K562 (cell line): ENCODE measurements around the gene EFHB. TPM values are rescaled to one million over a fixed set of nuclear protein-coding genes. Genes with fewer than 3 reads are reported as not detected.

ENCODE experiments used
- AFF4 ChIP-seq: sonication (generic); formaldehyde crosslinking; IDR thresholded peaks from 2 replicates; pipeline ENCODE4 v1.8.0; 2023; ENCODE audit warnings: mild to moderate bottlenecking, missing genetic modification reagents
- ELF2 ChIP-seq: fragments of 250-450 bp; sonication (Bioruptor Pico); IDR thresholded peaks from 2 replicates; pipeline ENCODE4 v1.5.0; 2021; ENCODE audit warnings: mild to moderate bottlenecking
- LCOR ChIP-seq: sonication (generic); formaldehyde crosslinking; IDR thresholded peaks from 2 replicates; pipeline ENCODE4 v1.8.0; 2022; ENCODE audit warnings: mild to moderate bottlenecking, missing genetic modification reagents
- MLX ChIP-seq, 2 experiments: fragments of 450-650 bp in 1 of 2; sonication (generic) in 1 of 2; formaldehyde crosslinking; conservative IDR thresholded peaks; 2 replicates each; pipeline versions ENCODE4 v1.4.0 to v1.8.1; 2020 to 2022; ENCODE audit warnings: mild to moderate bottlenecking in 1 of 2, missing genetic modification reagents in 1 of 2
- NR2C1 ChIP-seq, 2 experiments: fragments of 450-650 bp; IDR thresholded peaks; 2 replicates each; pipeline ENCODE4 v1.6.1; 2017; ENCODE audit warnings: mild to moderate bottlenecking in 2 of 2, antibody characterized with exemption in 1 of 2, inconsistent platforms in 1 of 2, missing compliant biosample characterization in 1 of 2, missing genetic modification characterization in 1 of 2
- RBFOX2 ChIP-seq: fragments of 200-400 bp; formaldehyde crosslinking; IDR thresholded peaks from 2 replicates; pipeline ENCODE4 v1.6.1; 2017; ENCODE audit warnings: low read depth, mild to moderate bottlenecking, low read length, moderate library complexity
- SOX6 ChIP-seq: fragments of 450-650 bp; IDR thresholded peaks from 2 replicates; pipeline ENCODE4 v1.6.1; 2014; ENCODE audit warnings: mild to moderate bottlenecking
- TCF7L2 ChIP-seq: fragments of 150-350 bp; IDR thresholded peaks from 2 replicates; pipeline ENCODE4 v1.6.1; 2016; ENCODE audit warnings: low read depth, mild to moderate bottlenecking, low read length, moderate library complexity
- XRCC5 ChIP-seq: fragments of 200-400 bp; formaldehyde crosslinking; IDR thresholded peaks from 2 replicates; pipeline ENCODE4 v1.6.1; 2017; ENCODE audit warnings: low read depth, mild to moderate bottlenecking, low read length
- ZEB2 ChIP-seq: fragments of 450-650 bp; IDR thresholded peaks from 2 replicates; pipeline ENCODE4 v1.6.1; 2016
- ZNF79 ChIP-seq: fragments of 250-450 bp; sonication (Bioruptor Pico); IDR thresholded peaks from 2 replicates; pipeline ENCODE4 v1.4.0; 2020; ENCODE audit warnings: low read depth, mild to moderate bottlenecking, moderate library complexity
- ZSCAN29 ChIP-seq: fragments of 450-650 bp; IDR thresholded peaks from 2 replicates; pipeline ENCODE4 v1.6.1; 2017
- polyA plus RNA-seq, 8 experiments: library from polyadenylated mRNA; depleted of rRNA in 4 of 8; stranded (reverse) in 5 of 8; unstranded in 3 of 8; fragments of >200 nt; fragmentation: Nextera tagmentation in 2 of 8; fragmentation: Illumina TruSeq in 1 of 8; extraction: Ambion mirVana in 2 of 8; extraction: Trizol in 1 of 8; gene quantifications; 2 replicates each; pipeline versions ENCODE4 v1.2.1 to v1.2.3, GENCODE V29; 2011 to 2014; ENCODE audit warnings: inconsistent platforms in 1 of 8, missing spikeins in 1 of 8
- total RNA-seq, 7 experiments: library from RNA; depleted of rRNA in 6 of 7; stranded (reverse); fragments of >200 nt in 6 of 7; fragmentation: Illumina TruSeq in 2 of 7; extraction: Trizol in 2 of 7; gene quantifications; 2 replicates each; pipeline versions ENCODE4 v1.2.1 to v1.2.3, GENCODE V29; 2011 to 2021; ENCODE audit warnings: low replicate concordance in 1 of 7
- TF ChIP-seq, protein P1 (sequence below): sonication (generic); formaldehyde crosslinking; IDR thresholded peaks from 2 replicates; pipeline ENCODE4 v1.8.1; 2022; ENCODE audit warnings: missing genetic modification reagents
- TF ChIP-seq, protein P2 (sequence below): fragments of 450-650 bp; IDR thresholded peaks from 2 replicates; pipeline ENCODE4 v1.6.1; 2017; ENCODE audit warnings: antibody characterized with exemption, mild to moderate bottlenecking
- TF ChIP-seq, protein P3 (sequence below), 3 experiments: fragments of 200-800 bp in 1 of 3; sonication (Bioruptor generic) in 1 of 3; sonication (generic) in 1 of 3; formaldehyde crosslinking in 1 of 3; IDR thresholded peaks; 2 replicates each; pipeline versions ENCODE4 v1.6.1 to v1.8.0; 2016 to 2022; ENCODE audit warnings: mild to moderate bottlenecking in 2 of 3, missing compliant biosample characterization in 2 of 3, missing genetic modification characterization in 2 of 3, missing genetic modification reagents in 1 of 3

Gene EFHB
- total and polyA plus RNA-seq, 9 of the 15 experiments (the other 6 are each of a cell fraction or from before 2014, with no cell fraction given): 1.5 to 4.0 (median 1.8) TPM

DNA sequence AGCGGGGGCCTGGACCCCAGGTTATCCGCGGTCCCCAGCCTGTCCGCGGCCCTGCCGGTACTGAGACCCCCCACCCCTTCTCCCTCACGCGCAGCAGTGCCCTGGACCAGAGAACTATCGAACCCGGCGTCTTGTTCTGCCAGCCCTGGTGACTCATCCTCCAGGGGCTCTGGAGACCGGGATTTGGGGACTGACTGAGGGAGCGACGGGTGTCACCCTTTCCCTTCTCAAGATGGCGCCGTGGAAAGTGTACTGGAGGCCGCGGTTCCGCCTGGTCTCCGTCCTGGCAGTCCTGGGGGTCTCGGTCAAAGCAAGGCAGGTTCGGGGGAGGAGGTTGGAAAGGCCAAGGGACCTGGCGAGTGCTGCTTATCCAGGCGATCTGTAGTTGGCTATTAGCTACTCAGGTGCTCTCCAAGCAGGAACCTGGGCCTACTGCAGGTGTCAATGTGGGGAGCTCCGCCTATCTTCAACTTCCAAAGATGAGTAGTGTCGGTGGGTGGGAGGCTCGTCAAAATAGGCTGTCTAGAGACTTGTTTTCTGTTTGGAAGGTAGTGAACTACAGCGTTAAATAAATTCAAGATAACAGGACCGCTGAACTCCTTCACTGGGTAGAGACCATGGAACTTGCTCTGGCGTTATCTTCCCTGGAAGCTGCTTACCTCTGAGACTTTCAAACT lies 13.7 kb upstream of the EFHB start (continued):
- TF ChIP-seq AFF4 (peak; percentile 96), ELF2 (CRISPR knock-in tag) (0 out of 2 replicates have a peak, but pooled peaks have one; percentile 3), ZSCAN29 (no peak), LCOR (CRISPR knock-in tag) (peak; percentile 62), TCF7L2 (no peak), NR2C1 (IDR thresholded peaks at IDR 0.05) (no peak), NR2C1 (tag; IDR thresholded peaks at IDR 0.05) (peak; percentile 25; the same call in 1 of the 2 replicates), ZNF79 (CRISPR knock-in tag) (no peak), ZEB2 (peak; percentile 67), SOX6 (no peak; the same call in 1 of the 2 replicates), MLX (CRISPR knock-in tag; conservative IDR thresholded peaks at IDR 0.05) (no peak), XRCC5 (no peak; the same call in 1 of the 2 replicates), RBFOX2 (0 out of 2 replicates have a peak, but pooled peaks have one; percentile 86)
- TF ChIP-seq, protein P1, sequence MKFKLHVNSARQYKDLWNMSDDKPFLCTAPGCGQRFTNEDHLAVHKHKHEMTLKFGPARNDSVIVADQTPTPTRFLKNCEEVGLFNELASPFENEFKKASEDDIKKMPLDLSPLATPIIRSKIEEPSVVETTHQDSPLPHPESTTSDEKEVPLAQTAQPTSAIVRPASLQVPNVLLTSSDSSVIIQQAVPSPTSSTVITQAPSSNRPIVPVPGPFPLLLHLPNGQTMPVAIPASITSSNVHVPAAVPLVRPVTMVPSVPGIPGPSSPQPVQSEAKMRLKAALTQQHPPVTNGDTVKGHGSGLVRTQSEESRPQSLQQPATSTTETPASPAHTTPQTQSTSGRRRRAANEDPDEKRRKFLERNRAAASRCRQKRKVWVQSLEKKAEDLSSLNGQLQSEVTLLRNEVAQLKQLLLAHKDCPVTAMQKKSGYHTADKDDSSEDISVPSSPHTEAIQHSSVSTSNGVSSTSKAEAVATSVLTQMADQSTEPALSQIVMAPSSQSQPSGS (CRISPR knock-in tag): no peak
- TF ChIP-seq, protein P2, sequence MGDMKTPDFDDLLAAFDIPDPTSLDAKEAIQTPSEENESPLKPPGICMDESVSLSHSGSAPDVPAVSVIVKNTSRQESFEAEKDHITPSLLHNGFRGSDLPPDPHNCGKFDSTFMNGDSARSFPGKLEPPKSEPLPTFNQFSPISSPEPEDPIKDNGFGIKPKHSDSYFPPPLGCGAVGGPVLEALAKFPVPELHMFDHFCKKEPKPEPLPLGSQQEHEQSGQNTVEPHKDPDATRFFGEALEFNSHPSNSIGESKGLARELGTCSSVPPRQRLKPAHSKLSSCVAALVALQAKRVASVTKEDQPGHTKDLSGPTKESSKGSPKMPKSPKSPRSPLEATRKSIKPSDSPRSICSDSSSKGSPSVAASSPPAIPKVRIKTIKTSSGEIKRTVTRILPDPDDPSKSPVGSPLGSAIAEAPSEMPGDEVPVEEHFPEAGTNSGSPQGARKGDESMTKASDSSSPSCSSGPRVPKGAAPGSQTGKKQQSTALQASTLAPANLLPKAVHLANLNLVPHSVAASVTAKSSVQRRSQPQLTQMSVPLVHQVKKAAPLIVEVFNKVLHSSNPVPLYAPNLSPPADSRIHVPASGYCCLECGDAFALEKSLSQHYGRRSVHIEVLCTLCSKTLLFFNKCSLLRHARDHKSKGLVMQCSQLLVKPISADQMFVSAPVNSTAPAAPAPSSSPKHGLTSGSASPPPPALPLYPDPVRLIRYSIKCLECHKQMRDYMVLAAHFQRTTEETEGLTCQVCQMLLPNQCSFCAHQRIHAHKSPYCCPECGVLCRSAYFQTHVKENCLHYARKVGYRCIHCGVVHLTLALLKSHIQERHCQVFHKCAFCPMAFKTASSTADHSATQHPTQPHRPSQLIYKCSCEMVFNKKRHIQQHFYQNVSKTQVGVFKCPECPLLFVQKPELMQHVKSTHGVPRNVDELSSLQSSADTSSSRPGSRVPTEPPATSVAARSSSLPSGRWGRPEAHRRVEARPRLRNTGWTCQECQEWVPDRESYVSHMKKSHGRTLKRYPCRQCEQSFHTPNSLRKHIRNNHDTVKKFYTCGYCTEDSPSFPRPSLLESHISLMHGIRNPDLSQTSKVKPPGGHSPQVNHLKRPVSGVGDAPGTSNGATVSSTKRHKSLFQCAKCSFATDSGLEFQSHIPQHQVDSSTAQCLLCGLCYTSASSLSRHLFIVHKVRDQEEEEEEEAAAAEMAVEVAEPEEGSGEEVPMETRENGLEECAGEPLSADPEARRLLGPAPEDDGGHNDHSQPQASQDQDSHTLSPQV: no peak
- TF ChIP-seq, protein P3, sequence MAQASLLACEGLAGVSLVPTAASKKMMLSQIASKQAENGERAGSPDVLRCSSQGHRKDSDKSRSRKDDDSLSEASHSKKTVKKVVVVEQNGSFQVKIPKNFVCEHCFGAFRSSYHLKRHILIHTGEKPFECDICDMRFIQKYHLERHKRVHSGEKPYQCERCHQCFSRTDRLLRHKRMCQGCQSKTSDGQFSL (CRISPR knock-in tag; IDR thresholded peaks at IDR 0.05): peak; percentile 91
- TF ChIP-seq, protein P3 (tag; IDR thresholded peaks at IDR 0.05): no peak
